DMS 273 (cell line): ENCODE results near the gene ZEB1.
A peak's percentile ranks its signal among the peaks of the same experiment; 100 is the strongest.
"Not testable (repeated sequence)": the region's sequence is repeated elsewhere in the genome, so short reads cannot be mapped to it uniquely, and the experiment has no call there.

ENCODE experiments used
- DNase-seq: peaks from one replicate; lab custom pipeline; 2025; ENCODE audit not compliant: unreplicated experiment; lab: John Stamatoyannopoulos, UW

Gene ZEB1

DNA sequence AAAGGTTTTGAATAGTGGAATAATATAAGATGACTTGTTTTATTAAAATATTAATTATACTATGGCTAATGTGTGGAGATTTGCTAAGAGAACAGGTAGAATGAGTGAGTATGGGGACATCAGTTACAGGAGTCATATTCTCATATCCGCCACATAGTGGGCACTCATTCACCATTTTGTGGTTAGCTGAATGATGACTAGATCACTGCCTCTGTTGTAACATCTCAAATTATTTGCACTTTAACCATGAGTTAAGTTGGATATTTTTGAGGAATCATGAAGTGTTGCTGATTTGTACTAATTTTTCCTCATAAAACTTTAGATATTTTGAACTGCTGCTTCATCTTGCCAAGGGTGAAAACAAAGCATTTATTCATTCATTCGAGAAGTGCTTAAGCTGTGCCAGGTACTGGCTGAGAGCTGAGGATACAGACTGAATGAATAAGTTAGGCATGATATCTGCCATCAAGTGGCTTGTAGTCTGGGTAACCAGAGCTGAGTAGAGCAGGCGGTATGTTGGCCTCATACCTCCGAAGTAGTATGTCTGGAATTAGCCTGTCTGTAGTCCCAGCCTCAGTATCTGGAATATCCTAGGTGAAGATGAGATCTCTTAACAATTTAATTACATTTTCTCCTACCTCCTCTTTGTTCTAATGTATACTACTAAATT, 100.5 kb downstream of the ZEB1 start:
- no peak for DNase-seq

DNA sequence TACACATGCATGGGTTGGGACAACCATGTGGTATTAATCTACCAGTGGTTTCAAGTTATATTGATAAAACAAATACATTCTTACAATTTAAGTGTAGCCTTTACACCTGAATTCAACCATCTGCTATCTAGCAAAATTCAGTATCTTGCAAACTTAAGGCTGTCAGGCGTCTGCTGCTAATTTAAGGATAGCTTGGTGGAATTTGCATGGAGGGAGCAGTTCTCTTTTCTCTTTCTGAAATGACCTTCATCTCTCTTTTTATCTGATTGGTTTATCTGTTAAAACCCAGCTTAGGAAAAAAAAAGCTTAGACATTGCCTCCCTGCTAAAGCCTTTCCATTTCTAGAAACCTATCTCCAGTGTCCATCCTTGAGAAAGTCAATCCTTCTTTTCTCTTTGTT, 102.3 kb downstream of the ZEB1 start:
- no peak for DNase-seq

DNA sequence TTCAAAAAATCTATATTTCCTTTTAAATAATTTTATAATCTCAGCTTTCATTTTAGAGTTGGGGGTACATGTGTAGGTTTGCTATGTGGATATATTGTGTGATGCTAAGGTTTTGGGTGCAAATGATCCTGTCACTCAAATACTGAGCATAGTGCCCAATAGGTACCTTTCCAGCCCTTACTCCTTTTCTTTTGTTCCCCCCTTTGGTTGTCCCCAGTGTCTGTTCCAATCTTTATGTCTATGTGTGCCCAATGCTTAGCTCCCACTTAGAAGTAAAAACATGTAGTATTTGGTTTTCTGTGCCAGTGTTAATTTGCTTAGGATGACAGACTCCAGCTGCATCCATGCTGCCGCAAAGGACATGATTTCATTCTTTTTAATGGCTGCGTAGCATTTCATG, 103.6 kb downstream of the ZEB1 start:
- no peak for DNase-seq

DNA sequence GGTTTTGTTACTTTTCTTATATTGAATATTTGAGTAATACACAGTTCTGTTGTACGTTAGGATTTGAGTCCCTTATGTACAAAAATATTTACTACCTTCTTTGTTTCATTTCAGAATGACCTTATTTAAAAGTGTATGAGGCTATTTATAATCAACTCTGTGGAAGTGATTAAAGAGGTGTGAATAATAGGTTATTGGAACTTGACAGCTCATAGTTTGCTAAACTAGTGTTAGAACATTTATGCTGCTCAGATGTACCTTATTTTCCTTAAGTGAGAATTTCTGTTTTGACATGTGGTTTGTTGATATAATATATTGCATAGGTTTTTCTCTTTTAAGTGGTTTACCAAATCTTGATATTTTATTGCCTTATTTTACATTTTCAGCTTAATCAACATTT, 105.5 kb downstream of the ZEB1 start:
- no peak for DNase-seq

DNA sequence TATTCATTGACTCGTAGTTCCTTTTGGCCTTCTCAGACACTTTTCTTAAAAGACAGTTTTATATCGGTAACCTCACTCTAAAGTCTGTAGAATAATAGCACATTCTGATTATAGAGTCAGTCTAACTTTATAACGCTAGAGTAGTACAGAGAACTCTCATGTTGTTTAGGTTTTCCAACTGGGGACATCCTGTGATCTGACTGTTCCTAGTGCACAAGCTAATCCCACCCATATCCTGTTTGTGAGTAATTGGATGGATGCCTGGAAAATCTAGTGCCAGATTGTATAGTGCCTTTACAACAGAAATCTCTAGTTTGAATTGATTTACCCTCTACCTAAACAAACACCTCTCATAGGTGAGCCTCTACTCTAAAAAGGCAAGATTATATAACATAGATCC, 107.4 kb downstream of the ZEB1 start:
- peak; percentile 56 for DNase-seq

DNA sequence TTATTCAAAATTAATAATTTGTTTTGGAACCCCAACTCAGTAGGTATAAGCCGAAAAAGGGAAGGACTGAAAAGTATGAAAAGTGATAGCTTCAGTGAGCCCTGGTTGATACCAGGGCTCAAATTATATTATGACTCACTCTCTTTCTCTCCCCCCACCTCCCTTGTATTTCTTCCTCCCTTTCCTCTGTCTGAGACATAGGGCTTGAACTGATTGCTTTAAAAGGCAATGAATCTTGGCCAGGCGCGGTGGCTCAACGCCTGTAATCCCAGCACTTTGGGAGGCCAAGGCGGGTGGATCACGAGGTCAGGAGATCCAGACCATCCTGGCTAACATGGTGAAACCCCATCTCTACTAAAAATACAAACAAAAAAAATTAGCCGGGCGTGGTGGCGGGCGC, 108.3 kb downstream of the ZEB1 start:
- not testable (repeated sequence) for DNase-seq

DNA sequence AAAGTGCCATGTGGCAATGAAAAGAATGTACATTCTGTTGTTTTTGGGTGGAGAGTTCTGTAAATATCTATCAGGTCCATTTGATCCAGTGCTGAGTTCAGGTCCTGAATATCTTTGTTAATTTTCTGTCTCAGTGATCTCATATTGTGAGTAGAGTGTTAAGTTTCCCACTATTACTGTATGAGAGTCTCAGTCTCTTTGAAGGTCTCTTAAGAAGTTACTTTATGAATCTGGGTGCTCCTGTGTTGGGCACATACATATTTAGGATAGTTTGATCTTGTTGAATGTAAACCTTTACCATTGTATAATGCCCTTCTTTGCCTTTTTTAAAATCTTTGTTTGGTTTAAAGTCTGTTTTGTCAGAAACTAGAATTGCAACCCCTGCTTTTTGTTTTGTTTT, 109.5 kb downstream of the ZEB1 start:
- DNase-seq, result not testable (repeated sequence)

DNA sequence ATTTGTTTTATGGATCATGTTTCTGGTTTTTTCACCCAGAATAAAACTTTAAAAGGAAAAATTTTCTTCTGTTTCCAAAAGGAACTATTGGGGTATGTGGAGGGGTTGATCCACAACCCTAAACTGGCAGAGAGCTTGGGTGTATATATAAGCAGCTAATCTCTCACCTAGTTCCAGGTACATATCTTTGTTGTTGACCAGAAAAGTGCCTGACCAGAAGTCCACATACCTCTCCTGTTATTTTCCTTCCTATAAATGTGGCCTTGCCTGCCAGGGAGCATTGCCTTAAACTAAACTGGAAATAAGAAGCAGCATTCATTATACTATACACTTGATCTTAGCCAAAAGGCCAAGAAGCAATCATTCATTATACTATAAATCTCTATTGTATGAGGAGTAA, 112.0 kb downstream of the ZEB1 start:
- no peak for DNase-seq

DNA sequence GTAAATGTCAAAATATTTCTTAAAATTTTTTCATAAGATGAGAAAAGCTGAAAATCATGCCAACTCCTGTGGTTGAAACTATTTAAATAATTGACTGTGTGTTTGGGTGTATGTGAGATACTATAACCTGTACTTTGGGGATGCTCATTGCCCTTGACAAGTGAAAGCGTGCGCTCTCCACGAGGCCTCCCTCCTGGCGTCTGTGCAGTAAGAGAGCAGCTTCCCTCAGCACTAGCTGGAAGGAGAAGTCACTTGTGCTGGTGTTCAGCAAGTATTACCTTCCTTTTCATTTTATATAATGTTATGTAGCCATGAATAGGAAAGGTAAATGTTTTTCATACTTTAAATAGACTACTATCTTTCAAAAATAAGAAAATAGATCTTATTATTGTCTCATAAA, 118.9 kb downstream of the ZEB1 start:
- no peak for DNase-seq

DNA sequence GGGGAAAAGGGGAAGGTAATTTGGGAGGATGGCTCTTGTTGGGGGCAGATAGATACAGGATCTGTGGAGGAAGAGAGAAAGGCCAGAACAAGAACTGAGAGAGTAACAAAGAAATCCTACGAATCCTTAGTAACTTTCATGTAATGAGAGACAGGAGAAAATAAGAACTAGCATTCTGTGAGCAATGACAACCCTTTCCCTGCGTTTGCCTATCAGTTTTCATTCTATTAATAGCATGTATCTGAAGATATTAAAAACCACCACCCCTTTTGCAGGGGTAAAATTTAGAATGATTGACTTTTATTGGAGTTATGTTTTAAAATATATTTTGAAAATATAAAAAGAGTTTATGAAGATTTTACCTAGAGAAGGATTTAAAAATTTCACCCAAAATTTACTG, 132.8 kb downstream of the ZEB1 start:
- DNase-seq, result no peak

DNA sequence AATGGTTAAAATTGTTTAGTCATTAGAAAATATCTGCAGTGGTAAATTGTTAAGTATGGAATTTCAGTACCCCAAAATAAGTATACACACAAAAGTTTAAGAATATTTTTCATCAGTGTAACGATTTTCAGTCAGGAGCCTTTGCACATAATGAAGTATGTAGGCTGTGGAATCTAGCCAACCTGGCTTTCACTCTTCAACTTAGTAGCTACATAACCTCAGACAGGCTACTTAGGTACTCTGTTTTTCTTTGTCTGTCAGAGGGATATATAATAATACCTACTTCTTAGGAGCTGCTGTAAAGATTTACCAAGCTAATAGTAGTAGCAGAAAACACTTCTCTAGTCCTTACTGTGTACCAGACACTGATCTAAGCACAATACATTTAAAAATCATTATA, 137.5 kb downstream of the ZEB1 start:
- no peak for DNase-seq

DNA sequence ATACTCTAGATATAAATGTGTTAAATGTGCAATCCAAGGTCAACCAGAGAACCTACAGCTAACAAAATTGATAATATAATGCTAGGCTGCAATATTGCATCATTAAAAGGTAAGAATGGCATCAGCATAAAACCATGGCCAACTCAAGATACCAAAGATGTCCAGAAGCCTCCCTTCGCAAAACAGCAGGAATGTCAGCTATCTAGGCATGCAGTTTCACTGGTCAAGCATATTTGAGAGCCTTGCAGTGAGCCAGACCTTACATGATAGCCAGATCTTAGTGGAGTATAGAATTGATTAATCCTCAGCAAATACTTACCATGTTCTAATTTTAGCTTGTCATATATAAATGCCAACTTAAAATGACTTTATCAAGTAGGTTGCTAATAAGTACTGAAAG, 138.8 kb downstream of the ZEB1 start:
- DNase-seq, result no peak

DNA sequence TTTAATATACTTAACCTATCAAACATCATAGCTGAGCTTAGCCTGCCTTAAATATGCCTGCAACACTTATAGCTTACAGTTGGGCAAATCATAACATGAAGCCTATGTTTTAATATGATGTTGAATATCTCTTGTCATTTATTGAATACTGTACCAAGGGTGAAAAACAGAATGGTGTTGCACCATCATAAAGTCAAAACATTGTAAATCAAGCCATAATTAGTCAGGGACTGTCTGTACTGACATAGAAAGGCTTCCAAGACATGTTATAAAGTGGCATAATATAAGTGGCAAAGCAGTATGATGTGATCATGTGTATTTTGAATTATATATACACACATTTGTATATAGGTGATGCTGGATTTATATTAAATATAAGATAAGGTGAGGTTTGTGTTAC, 140.0 kb downstream of the ZEB1 start:
- DNase-seq, result no peak

DNA sequence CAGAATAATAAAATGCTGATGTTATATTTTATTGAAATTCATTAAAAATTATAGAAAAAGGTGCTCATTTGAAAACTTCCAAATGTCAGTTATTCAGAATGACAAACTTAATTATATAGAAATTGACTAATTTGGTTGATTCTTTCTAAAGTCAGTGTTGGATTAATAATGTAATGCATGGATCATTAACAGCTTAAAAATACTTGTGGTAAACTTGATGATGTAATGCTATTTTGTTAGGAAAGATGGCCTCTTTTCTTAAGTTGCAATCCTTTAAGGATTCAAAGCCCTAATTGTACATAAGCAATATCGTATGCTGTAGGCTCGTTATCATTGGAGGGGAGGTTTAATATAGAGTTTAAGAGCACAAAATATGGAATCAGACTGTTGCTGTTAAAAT, 141.2 kb downstream of the ZEB1 start:
- DNase-seq, result no peak

DNA sequence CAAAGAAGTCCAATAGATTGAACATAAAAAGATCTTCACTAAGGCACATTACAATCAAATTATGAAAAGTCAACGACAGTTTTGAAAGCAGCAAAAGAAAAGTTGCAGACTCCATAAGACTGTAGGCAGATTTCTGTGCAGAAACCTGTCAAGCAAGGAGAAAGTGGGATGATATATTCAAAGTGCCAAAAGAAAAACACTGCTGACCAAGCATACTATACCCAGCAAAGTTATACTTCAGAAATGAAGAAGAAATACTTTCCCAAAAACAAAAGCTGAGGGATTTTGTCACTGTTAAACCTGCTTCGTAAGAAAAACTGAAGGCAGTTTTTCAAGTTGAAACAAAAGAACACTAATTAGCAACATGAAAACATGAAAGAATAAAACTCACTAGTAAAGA, 145.5 kb downstream of the ZEB1 start:
- DNase-seq, result no peak

DNA sequence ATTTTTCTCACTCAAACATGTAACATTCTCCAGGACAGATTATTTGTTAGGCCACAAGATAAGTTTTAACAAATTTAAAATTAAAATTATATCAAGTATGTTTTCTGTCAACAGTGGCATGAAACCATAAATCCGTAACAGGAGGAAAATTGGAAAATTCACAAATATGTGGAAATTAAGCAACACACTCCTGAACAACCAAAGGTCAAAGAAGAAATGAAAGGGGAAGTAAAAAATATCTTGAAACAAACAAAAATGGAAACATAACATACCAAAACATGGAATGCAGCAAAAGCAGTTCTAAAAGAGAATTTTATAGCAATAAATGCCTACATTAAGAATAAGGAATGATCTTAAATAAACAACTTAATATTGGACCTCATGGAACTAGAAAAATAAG, 147.3 kb downstream of the ZEB1 start:
- DNase-seq, result no peak

DNA sequence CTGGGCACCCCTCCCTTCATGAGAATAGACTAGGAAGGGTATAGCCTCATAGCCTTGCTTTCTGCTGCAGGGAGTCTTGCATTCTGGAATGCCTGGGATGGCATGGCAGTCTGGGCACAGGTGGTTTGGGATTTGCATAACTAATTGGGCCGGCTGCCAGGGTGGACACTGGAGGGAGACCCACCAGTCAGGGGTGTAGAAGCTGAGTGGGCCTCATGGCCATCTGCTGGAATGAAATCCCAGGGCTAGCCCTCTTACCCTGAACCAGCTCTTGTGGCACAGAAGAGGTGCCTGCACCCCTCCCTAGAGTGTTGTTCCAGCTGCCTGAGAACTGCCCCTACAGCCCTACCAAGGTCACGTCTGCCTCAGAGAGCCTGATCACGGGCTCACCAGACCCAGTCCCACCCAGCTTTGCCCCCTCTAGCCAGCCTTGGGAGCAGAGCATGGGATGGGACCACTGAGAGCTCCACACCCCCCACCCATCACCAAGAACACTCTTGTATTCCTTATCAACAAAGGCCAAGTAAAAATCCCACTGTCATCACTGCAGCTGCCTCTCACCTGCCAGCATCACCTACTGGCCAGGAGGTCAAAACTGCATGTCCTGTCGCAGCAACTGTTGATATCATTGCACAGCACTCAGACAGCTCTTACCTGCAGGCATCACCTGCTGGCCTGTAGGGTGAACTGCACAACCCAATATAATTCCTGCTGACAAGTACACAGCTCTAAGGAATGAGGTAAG, 148.9 kb downstream of the ZEB1 start:
- peak; percentile 9 for DNase-seq

DNA sequence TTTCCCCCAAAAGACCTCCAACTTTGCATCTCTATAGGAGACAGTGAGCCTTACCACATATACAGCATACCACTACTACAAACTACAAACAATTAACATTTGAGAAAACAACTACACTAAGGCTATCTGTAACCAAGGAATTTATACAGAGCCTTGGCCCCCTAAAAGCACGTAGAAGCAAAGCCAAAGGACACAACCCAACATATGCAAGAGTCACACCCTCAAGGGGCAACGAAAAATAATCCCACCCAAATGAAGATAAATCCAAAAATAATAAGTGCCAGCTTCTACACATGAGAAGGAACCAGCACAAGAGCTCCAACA, 149.5 kb downstream of the ZEB1 start:
- no peak for DNase-seq

DNA sequence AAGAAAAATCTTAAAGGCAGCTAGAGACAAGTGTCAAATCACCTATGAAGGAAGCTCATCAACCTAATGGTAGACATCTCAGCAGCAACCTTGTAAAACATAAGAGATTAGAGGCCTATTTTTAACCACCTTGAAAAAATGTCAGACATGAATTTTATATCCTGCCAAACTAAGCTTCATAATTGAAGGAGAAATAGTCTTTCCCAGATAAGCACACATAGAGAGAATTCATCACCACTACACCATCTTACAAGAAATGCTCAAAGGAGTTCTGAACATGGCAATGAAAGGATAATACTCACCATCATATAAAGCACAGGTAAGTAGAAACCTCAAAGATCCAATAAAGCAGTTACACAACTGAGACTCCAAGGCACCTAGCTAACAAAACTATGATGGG, 156.5 kb downstream of the ZEB1 start:
- DNase-seq, result no peak

DNA sequence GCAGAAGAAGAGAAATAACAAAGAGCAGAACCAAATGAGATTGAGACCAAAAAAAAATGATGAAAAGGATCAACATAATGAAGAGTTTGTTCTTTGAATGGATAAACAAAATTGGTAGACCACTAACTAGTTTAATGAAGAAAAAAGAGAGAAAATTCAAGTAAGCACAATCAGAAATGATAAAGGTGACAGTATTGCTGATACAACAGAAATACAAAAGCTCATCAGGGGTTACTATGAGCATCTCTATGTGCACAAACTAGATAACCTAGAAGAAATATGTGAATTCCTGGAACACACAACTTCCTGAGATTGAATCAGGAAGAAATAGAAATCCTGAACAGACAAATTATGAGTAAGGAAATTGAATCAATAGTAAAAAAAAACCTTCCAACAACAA, 157.1 kb downstream of the ZEB1 start:
- no peak for DNase-seq

DNA sequence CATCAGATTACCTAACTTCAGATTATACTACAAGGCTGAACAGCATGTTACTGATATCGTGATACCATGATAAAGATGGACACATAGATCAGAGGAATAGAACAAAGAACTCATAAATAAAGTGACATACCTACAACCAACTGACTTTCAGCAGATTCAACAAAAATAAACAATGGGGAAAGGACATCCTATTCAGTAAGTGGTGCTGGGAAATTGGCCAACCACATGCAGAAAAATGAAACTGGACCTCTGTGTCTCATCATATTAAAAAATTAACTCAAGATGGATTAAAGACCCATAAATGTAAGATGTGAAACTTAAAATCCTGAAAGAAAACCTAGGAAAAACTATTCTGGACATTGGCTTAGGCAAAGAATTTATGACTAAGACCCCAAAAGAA, 158.6 kb downstream of the ZEB1 start:
- DNase-seq, result no peak

DNA sequence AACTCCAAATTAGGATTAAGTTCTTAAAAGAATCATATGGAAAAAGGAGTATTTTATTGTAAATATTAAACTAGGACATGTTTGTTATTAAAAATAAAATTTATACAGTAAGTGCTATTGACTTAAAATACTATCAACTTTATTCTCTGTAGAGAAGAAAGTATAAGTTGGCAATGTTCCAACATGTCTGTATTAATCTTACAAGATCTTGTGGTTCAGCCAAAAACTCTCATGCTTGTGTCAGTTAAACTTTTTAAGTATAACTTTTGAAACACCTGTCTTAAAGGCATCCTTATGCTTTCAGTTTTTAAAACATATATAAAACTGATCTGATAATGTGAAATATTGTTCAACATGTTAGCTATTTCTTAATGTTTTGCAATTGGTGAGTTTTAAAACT, 160.7 kb downstream of the ZEB1 start:
- peak; percentile 13 for DNase-seq

DNA sequence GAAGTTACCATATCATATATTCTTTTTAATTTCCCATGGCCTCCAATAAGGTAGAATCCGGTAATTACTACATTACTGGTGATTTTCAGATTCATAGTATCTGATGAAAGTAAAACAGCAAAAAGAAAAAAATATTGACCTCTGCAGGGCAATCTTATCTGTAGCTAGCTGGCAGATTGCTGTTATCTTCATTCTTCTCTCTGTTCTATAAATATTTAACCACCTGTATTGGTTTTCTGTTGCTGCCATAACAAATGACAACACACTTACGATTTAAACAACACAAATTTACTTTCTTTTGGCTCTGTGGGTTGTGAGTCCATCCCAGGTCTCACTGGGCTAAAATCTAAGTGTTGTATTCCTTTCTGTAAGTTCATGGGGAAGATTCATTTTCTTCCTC, 164.5 kb downstream of the ZEB1 start:
- DNase-seq, result no peak
